GM12878 (cell line): ENCODE data around the gene CCDC9B. TPM values are rescaled to one million over a fixed set of nuclear protein-coding genes. Genes with fewer than 3 reads are reported as not detected.

Experiments
- ATAC-seq: fragments of 200-7000 bp; cut with Tn5 transposase; 3 replicates; pipeline ENCODE4 v1.9.1; 2020; ENCODE audit warnings: mild to moderate bottlenecking, moderate library complexity
- BruUV-seq: library from RNA; stranded (reverse); fragments of 400-500 nt; replicated peaks from 2 replicates; lab custom pipeline; 2021; lab: Mats Ljungman, UMichigan
- CTCF ChIA-PET: fragments of 300-600 bp; sonication (Branson Sonifier 250); formaldehyde crosslinking; extraction: SDS; loops from one replicate; lab custom pipeline; 2021; ENCODE audit warnings: inconsistent platforms; lab: Yijun Ruan, JAX
- POLR2A ChIA-PET: fragments of 350-600 bp; formaldehyde crosslinking; extraction: SDS; loops from one replicate; lab custom pipeline; 2021; ENCODE audit warnings: inconsistent platforms; lab: Charles Lee
- RAD21 ChIA-PET: fragments of 300-600 bp; sonication (Branson Sonifier 250); formaldehyde crosslinking; loops from one replicate; lab custom pipeline; 2023; ENCODE audit warnings: antibody characterized with exemption; ENCODE audit not compliant: unreplicated experiment; lab: Charles Lee
- SMC1A ChIA-PET: fragments of 300-600 bp; sonication (Branson Sonifier 250); formaldehyde crosslinking; loops from one replicate; lab custom pipeline; 2023; ENCODE audit not compliant: unreplicated experiment, uncharacterized antibody; lab: Charles Lee
- DNase-seq: peaks from one replicate; pipeline ENCODE4 v3.0.0-alpha.2; 2011; ENCODE audit warnings: low read depth, low spot score
- FAIRE-seq: peaks from 3 replicates; lab custom pipeline; 2011; peaks lifted over from hg19 to GRCh38; lab: Jason Lieb, UNC
- H2AFZ ChIP-seq: 2 replicates; pipeline ENCODE4 v1.6.0; 2011; ENCODE audit warnings: low read depth, low read length, control low read depth; ENCODE audit not compliant: control insufficient read depth
- H3K27ac ChIP-seq: 2 replicates; pipeline ENCODE4 v1.5.1; 2011; ENCODE audit warnings: control low read depth; ENCODE audit not compliant: control insufficient read depth, insufficient read depth
- H3K27me3 ChIP-seq, 2 experiments: replicated peaks in 1 of 2; 2 replicates each; pipeline versions ENCODE4 v1.6.0 to v1.6.1; 2011; ENCODE audit warnings: low read length in 1 of 2; ENCODE audit not compliant: control insufficient read depth in 2 of 2, insufficient read depth in 2 of 2
- H3K36me3 ChIP-seq, 2 experiments: 2 replicates each; pipeline ENCODE4 v1.5.1; 2011; ENCODE audit warnings: low read length in 1 of 2; ENCODE audit not compliant: control insufficient read depth in 2 of 2, insufficient read depth in 2 of 2
- H3K4me1 ChIP-seq: 2 replicates; pipeline ENCODE4 v1.6.1; 2011; ENCODE audit warnings: mild to moderate bottlenecking, low read length, moderate library complexity, mixed read lengths; ENCODE audit not compliant: control insufficient read depth, insufficient read depth
- H3K4me2 ChIP-seq: 2 replicates; pipeline ENCODE4 v1.6.0; 2011; ENCODE audit warnings: control low read depth; ENCODE audit not compliant: control insufficient read depth, insufficient read depth
- H3K4me3 ChIP-seq: fragments of 200-600 bp; sonication (generic); 2 replicates; pipeline ENCODE4 v1.5.1; 2016
- H3K79me2 ChIP-seq: 2 replicates; pipeline ENCODE4 v1.6.0; 2011; ENCODE audit warnings: low read length; ENCODE audit not compliant: control insufficient read depth, insufficient read depth
- H3K9ac ChIP-seq: 2 replicates; pipeline ENCODE4 v1.8.0; 2011; ENCODE audit warnings: low read length, control low read depth, mixed read lengths; ENCODE audit not compliant: control insufficient read depth, insufficient read depth
- H3K9me3 ChIP-seq: replicated peaks from 3 replicates; pipeline ENCODE4 v1.5.1; 2011; ENCODE audit warnings: mild to moderate bottlenecking, low read length; ENCODE audit not compliant: control insufficient read depth, insufficient read depth
- H4K20me1 ChIP-seq: 2 replicates; pipeline ENCODE4 v1.6.0; 2011; ENCODE audit not compliant: control insufficient read depth, insufficient read depth
- BCLAF1 ChIP-seq: fragments of 450-650 bp; IDR thresholded peaks from 2 replicates; pipeline ENCODE4 v1.6.1; 2017; ENCODE audit warnings: antibody characterized with exemption, mild to moderate bottlenecking, moderate library complexity
- BRCA1 ChIP-seq: IDR thresholded peaks from 2 replicates; pipeline ENCODE4 v1.6.1; 2011; ENCODE audit warnings: low read depth, low read length, improper control_type of control experiment
- IRF4 ChIP-seq: IDR thresholded peaks from 2 replicates; pipeline ENCODE4 v1.6.1; 2011; ENCODE audit warnings: low read depth, low read length
- JUND ChIP-seq: IDR thresholded peaks from 2 replicates; pipeline ENCODE4 v1.6.1; 2012; ENCODE audit warnings: low read depth, mild to moderate bottlenecking, low read length, improper control_type of control experiment, moderate library complexity
- KDM1A ChIP-seq: fragments of 200-600 bp; sonication (generic); IDR thresholded peaks from 2 replicates; pipeline ENCODE4 v1.6.1; 2016; ENCODE audit warnings: borderline replicate concordance
- RBBP5 ChIP-seq: fragments of 200-600 bp; sonication (generic); conservative IDR thresholded peaks from 2 replicates; pipeline ENCODE4 v1.6.1; 2016
- RUNX3 ChIP-seq: IDR thresholded peaks from 2 replicates; pipeline ENCODE4 v1.6.1; 2012; ENCODE audit warnings: low read length, inconsistent platforms
- SP1 ChIP-seq: IDR thresholded peaks from one replicate; pipeline ENCODE4 v1.6.1; 2011; ENCODE audit warnings: low read depth, low read length
- ZBTB33 ChIP-seq: fragments of 450-650 bp; IDR thresholded peaks from 2 replicates; pipeline ENCODE4 v1.6.1; 2017; ENCODE audit warnings: mild to moderate bottlenecking
- ZBTB4 ChIP-seq: fragments of 450-650 bp; formaldehyde crosslinking; IDR thresholded peaks from 2 replicates; pipeline ENCODE4 v1.4.0; 2022; ENCODE audit warnings: mild to moderate bottlenecking, moderate library complexity
- WGBS: methylation state at CpG from one replicate; pipeline ENCODE4 v1.1.6; 2016; ENCODE audit warnings: low lambda C conversion rate; ENCODE audit not compliant: insufficient replicate concordance, insufficient coverage; ENCODE audit errors: missing lambda C conversion rate; 5-methylcytosine and 5-hydroxymethylcytosine counted together
- in situ Hi-C: fragments of 300-500 bp; cut with MboI; formaldehyde crosslinking; loops from 9 replicates; pipeline ENCODE4 v1.14.3; 2018; ENCODE audit warnings: mixed read lengths
- intact Hi-C: fragments of 100-400 bp; cut with micrococcal nuclease; formaldehyde crosslinking; loops from one replicate; pipeline ENCODE4 v1.14.2; 2022; ENCODE audit not compliant: unreplicated experiment
- polyA plus RNA-seq, 11 experiments: library from polyadenylated mRNA; depleted of rRNA in 4 of 11; unstranded in 6 of 11; stranded (reverse) in 5 of 11; fragments of >200 nt; fragmentation: Nextera tagmentation in 4 of 11; fragmentation: Illumina TruSeq in 1 of 11; extraction: Ambion mirVana in 4 of 11; extraction: Trizol in 1 of 11; gene quantifications; 1 replicate in 1 of 11; 2 replicates in 10 of 11; pipeline versions ENCODE4 v1.2.1 to v1.2.3, GENCODE V29; 2011 to 2016; ENCODE audit warnings: inconsistent platforms in 2 of 11, missing spikeins in 2 of 11, low read depth in 1 of 11
- total RNA-seq, 4 experiments: library from RNA; depleted of rRNA in 3 of 4; stranded (reverse); fragments of >200 nt in 3 of 4; fragmentation: Illumina TruSeq in 1 of 4; extraction: Trizol in 1 of 4; gene quantifications; 2 replicates each; pipeline versions ENCODE4 v1.2.1 to v1.2.3, GENCODE V29; 2013 to 2021

The CCDC9B gene
- total and polyA plus RNA-seq, 10 of the 15 experiments (the other 5 are each of a cell fraction or from before 2014, with no cell fraction given), result 0.01 to 0.08 (median 0.03) TPM; not detected in 6

GRCh38 chr15:40343512-40343911 lies 2.8 kb upstream of the CCDC9B start (continued):
- TF ChIP-seq ZBTB4 (CRISPR knock-in tag) (no peak), JUND (no peak), IRF4 (no peak), RUNX3 (no peak)

- 19% methylated on average over 7 of the region's 7 CpGs for WGBS
- no peak overlapping the region for H3K9ac ChIP-seq
- no peaks in the 10 kb centered on the region for H3K79me2 ChIP-seq
- POLR2A ChIA-PET, result no interaction called here
- H3K9me3 ChIP-seq, result no peaks in the 10 kb centered on the region
- intact Hi-C loops, result loop anchor here (10.0 kb wide), 1 partner anchor 162 kb away; no protein-coding TSS in a partner anchor
- CTCF ChIA-PET, result interaction anchor here (0.8 to 13.7 kb wide), 22 partner anchors 8 to 178 kb away, joined by 3 to 336 read pairs (median 4); partner anchors contain the start of genes INAFM2, KNSTRN, PHGR1 and PLCB2
- no peak overlapping the region for H3K27ac ChIP-seq
- in situ Hi-C loops, result no loop called here
- H3K36me3 ChIP-seq, result no peaks in the 10 kb centered on the region
- SMC1A ChIA-PET, result interaction anchor here (0.7 to 1.5 kb wide), 4 partner anchors 23 to 80 kb away, joined by 3 read pairs; no protein-coding TSS in a partner anchor
- DNase-seq (no peak), ATAC-seq (no peak), FAIRE-seq (no peak)
- no peaks in the 10 kb centered on the region; a peak in 1 of 4 replicates for H3K27me3 ChIP-seq
- no peak overlapping the region for H3K4me2 ChIP-seq
- H4K20me1 ChIP-seq, result no peaks in the 10 kb centered on the region
- H2AFZ ChIP-seq, result no peak overlapping the region
- RAD21 ChIA-PET, result interaction anchor here (0.6 to 3.4 kb wide), 5 partner anchors 63 to 162 kb away, joined by 3 to 17 read pairs (median 4); partner anchors contain the start of gene IVD
- H3K4me1 ChIP-seq, result no peaks in the 10 kb centered on the region
- BruUV-seq, result no TSS peak
- H3K4me3 ChIP-seq, result no peak overlapping the region
- TF ChIP-seq ZBTB33, result no peak
- TF ChIP-seq KDM1A, result no peak
- no peak for TF ChIP-seq BRCA1
- TF ChIP-seq BCLAF1, result no peak
- no peak for TF ChIP-seq SP1
- TF ChIP-seq RBBP5, result no peak
These were observed 1.9 kb upstream of the CCDC9B start for GRCh38 chr15:40342416-40343320.
